Measurements from ENCODE around the gene DDX20. TPM values are rescaled to one million over a fixed set of nuclear protein-coding genes. Genes with fewer than 3 reads are reported as not detected.

DDX20 gene
- total RNA-seq, 2 donors from 2014 or later, result 15.9 to 33.9 TPM

- Histone ChIP-seq H3K4me1 (replicated peaks) (no peaks in the 10 kb centered on the region), H3K4me3 (no peak overlapping the region), H3K36me3 (no peaks in the 10 kb centered on the region), H3K27me3 (replicated peaks; ENCODE audit: insufficient read depth) (no peaks in the 10 kb centered on the region), H3K9me3 (no peaks in the 10 kb centered on the region), H3K27ac (no peak overlapping the region)
- no peak for TF ChIP-seq POLR2A (IDR thresholded peaks at IDR 0.05)
- no peak for TF ChIP-seq POLR2AphosphoS5 (IDR thresholded peaks at IDR 0.05)
- TF ChIP-seq CTCF (IDR thresholded peaks at IDR 0.05), result no peak
- 78% methylated on average over 4 of the region's 4 CpGs for WGBS
- no peak for DNase-seq (ENCODE audit: low spot score)
- intact Hi-C loops (cut with DNase I), result no loop called here
Observed at GRCh38 chr1:111784273-111784901, 28.7 kb downstream of the DDX20 start.

GRCh38 chr1:111786669-111787207 is 31.0 kb downstream of the DDX20 start:
- TF ChIP-seq CTCF (IDR thresholded peaks at IDR 0.05) (no peak), POLR2AphosphoS5 (IDR thresholded peaks at IDR 0.05) (no peak), POLR2A (IDR thresholded peaks at IDR 0.05) (no peak)
- Histone ChIP-seq H3K27ac (no peak overlapping the region), H3K36me3 (no peaks in the 10 kb centered on the region), H3K4me1 (replicated peaks) (no peaks in the 10 kb centered on the region), H3K9me3 (no peaks in the 10 kb centered on the region), H3K27me3 (replicated peaks; ENCODE audit: insufficient read depth) (no peaks in the 10 kb centered on the region), H3K4me3 (no peak overlapping the region)
- no peak for DNase-seq (ENCODE audit: low spot score)
- WGBS, result 84% methylated on average over 9 of the region's 9 CpGs
- intact Hi-C loops (cut with DNase I), result no loop called here

- H3K4me3 ChIP-seq, result no peak overlapping the region
- DNase-seq (ENCODE audit: low spot score), result no peak
Observed at GRCh38 chr1:111789142-111789541, 33.4 kb downstream of the DDX20 start.

GRCh38 chr1:111789666-111790316 is 34.1 kb downstream of the DDX20 start:
- 69% methylated on average over 2 of the region's 2 CpGs for WGBS
- intact Hi-C loops (cut with DNase I), result loop anchor here (5.0 kb wide), 1 partner anchor 203 kb away; no protein-coding TSS in a partner anchor
- no peak for DNase-seq (ENCODE audit: low spot score)
- TF ChIP-seq POLR2A (IDR thresholded peaks at IDR 0.05) (no peak), POLR2AphosphoS5 (IDR thresholded peaks at IDR 0.05) (peak; percentile 18), CTCF (IDR thresholded peaks at IDR 0.05) (peak in 3 of 4 experiments; percentile 10 to 60 (median 30))
- H3K27ac ChIP-seq, result no peak overlapping the region
- H3K36me3 ChIP-seq, result no peaks in the 10 kb centered on the region
- no peaks in the 10 kb centered on the region for H3K4me1 ChIP-seq (replicated peaks)
- H3K27me3 ChIP-seq (replicated peaks; ENCODE audit: insufficient read depth), result no peaks in the 10 kb centered on the region
- no peaks in the 10 kb centered on the region for H3K9me3 ChIP-seq
- no peak overlapping the region for H3K4me3 ChIP-seq

More at GRCh38 chr1:111789142-111789541, 33.4 kb downstream of the DDX20 start:
- no peaks in the 10 kb centered on the region for H3K4me1 ChIP-seq (replicated peaks)
- no peaks in the 10 kb centered on the region for H3K36me3 ChIP-seq
- TF ChIP-seq POLR2A (IDR thresholded peaks at IDR 0.05) (no peak), POLR2AphosphoS5 (IDR thresholded peaks at IDR 0.05) (no peak), CTCF (IDR thresholded peaks at IDR 0.05) (no peak)
- H3K9me3 ChIP-seq, result no peaks in the 10 kb centered on the region
- H3K27me3 ChIP-seq (replicated peaks; ENCODE audit: insufficient read depth), result no peaks in the 10 kb centered on the region
- intact Hi-C loops (cut with DNase I), result no loop called here
- H3K27ac ChIP-seq, result no peak overlapping the region
- WGBS, result 50% methylated on average over 5 of the region's 5 CpGs
